ENCODE data around the gene MAP2. TPM values are rescaled to one million over a fixed set of nuclear protein-coding genes. Genes with fewer than 3 reads are reported as not detected.

Gene MAP2
- total and polyA plus RNA-seq, 2 experiments from 2014 or later: 2.9 to 4.4 TPM

- no peak for TF ChIP-seq STAT1 (IDR thresholded peaks at IDR 0.05; ENCODE audit: unreplicated experiment)
- TF ChIP-seq, protein P1, sequence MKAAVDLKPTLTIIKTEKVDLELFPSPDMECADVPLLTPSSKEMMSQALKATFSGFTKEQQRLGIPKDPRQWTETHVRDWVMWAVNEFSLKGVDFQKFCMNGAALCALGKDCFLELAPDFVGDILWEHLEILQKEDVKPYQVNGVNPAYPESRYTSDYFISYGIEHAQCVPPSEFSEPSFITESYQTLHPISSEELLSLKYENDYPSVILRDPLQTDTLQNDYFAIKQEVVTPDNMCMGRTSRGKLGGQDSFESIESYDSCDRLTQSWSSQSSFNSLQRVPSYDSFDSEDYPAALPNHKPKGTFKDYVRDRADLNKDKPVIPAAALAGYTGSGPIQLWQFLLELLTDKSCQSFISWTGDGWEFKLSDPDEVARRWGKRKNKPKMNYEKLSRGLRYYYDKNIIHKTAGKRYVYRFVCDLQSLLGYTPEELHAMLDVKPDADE (IDR thresholded peaks at IDR 0.05): no peak
Observed at GRCh38 chr2:209426432-209426831, 2.6 kb downstream of the MAP2 start (continued).

DNA sequence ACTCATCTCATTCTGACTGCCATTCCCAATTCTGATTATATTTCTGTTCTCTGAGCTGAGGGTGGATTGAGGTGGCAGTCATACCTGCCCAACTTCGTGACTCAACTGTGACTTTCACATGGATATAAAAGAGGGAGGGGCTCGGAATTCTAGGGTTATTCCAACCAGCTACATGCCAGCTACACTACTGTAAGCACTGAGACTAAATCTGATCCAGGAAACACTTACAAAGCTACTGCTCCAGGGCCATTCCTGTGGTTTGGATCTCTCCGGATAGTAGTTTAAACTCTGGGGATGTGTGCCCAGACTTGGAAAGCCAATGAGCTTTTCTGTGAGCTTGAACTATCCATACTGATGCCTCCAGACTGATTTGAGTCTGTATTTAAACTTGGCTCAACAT, 7.9 kb downstream of the MAP2 start:
- no peaks in the 10 kb centered on the region for H3K27me3 ChIP-seq (ENCODE audit: insufficient read depth)
- ATAC-seq (peak; percentile 42; the same call in 1 of the 3 replicates), DNase-seq (ENCODE audit: low spot score) (no peak)
- no peak overlapping the region for H3K4me2 ChIP-seq
- H3K9me3 Mint-ChIP-seq: no peaks in the 10 kb centered on the region
- H3K36me3 ChIP-seq (ENCODE audit: insufficient read depth): no peaks in the 10 kb centered on the region
- H3K4me1 Mint-ChIP-seq: peaks cover 42% of the 10 kb centered on the region
- H3F3A ChIP-seq (replicated peaks; ENCODE audit: low read depth): no peaks in the 10 kb centered on the region
- no peaks in the 10 kb centered on the region for H3K36me3 Mint-ChIP-seq (ENCODE audit: low read depth)
- no peaks in the 10 kb centered on the region for H3K9me2 ChIP-seq (ENCODE audit: insufficient read depth)
- H3K4me3 ChIP-seq: no peak overlapping the region
- no peak for TF ChIP-seq CTCF (conservative IDR thresholded peaks at IDR 0.05; ENCODE audit: low read depth in 2 of 2)
- H3K4me3 Mint-ChIP-seq: no peak overlapping the region
- H3K79me2 ChIP-seq (replicated peaks; ENCODE audit: insufficient read depth): no peaks in the 10 kb centered on the region
- H3K27ac ChIP-seq (ENCODE audit: low read depth): no peak overlapping the region
- H2AFZ ChIP-seq: no peak overlapping the region
- no peak overlapping the region for H3K27ac Mint-ChIP-seq
- no peaks in the 10 kb centered on the region for H3K27me3 Mint-ChIP-seq (ENCODE audit: insufficient read depth, low read depth, poor library complexity)
- no peaks in the 10 kb centered on the region for H4K20me1 ChIP-seq (replicated peaks; ENCODE audit: insufficient read depth)
- peaks cover 23% of the 10 kb centered on the region for H3K4me1 ChIP-seq (ENCODE audit: insufficient read depth)

GRCh38 chr2:209441541-209441940, 17.7 kb downstream of the MAP2 start:
- no peak for ATAC-seq
- Mint-ChIP-seq H3K4me3 (no peak overlapping the region), H3K4me1 (peaks cover 29% of the 10 kb centered on the region), H3K27ac (peak overlapping the region; percentile 10; the same call in 1 of the 2 replicates), H3K36me3 (ENCODE audit: low read depth) (no peaks in the 10 kb centered on the region), H3K27me3 (ENCODE audit: insufficient read depth, low read depth, poor library complexity) (no peaks in the 10 kb centered on the region), H3K9me3 (no peaks in the 10 kb centered on the region)
- Histone ChIP-seq H4K20me1 (replicated peaks; ENCODE audit: insufficient read depth) (no peaks in the 10 kb centered on the region), H3K4me2 (peak overlapping the region; percentile 37), H3K4me1 (ENCODE audit: insufficient read depth) (peaks cover 8% of the 10 kb centered on the region; the same call in 1 of the 2 replicates), H3K79me2 (replicated peaks; ENCODE audit: insufficient read depth) (no peaks in the 10 kb centered on the region), H3K9me2 (ENCODE audit: insufficient read depth) (no peaks in the 10 kb centered on the region), H3K4me3 (no peak overlapping the region), H3K36me3 (ENCODE audit: insufficient read depth) (no peaks in the 10 kb centered on the region), H2AFZ (no peak overlapping the region), H3K27me3 (ENCODE audit: insufficient read depth) (no peaks in the 10 kb centered on the region), H3F3A (replicated peaks; ENCODE audit: low read depth) (no peaks in the 10 kb centered on the region), H3K27ac (ENCODE audit: low read depth) (no peak overlapping the region)
- no peak for DNase-seq (ENCODE audit: low spot score)
- TF ChIP-seq, protein P2, sequence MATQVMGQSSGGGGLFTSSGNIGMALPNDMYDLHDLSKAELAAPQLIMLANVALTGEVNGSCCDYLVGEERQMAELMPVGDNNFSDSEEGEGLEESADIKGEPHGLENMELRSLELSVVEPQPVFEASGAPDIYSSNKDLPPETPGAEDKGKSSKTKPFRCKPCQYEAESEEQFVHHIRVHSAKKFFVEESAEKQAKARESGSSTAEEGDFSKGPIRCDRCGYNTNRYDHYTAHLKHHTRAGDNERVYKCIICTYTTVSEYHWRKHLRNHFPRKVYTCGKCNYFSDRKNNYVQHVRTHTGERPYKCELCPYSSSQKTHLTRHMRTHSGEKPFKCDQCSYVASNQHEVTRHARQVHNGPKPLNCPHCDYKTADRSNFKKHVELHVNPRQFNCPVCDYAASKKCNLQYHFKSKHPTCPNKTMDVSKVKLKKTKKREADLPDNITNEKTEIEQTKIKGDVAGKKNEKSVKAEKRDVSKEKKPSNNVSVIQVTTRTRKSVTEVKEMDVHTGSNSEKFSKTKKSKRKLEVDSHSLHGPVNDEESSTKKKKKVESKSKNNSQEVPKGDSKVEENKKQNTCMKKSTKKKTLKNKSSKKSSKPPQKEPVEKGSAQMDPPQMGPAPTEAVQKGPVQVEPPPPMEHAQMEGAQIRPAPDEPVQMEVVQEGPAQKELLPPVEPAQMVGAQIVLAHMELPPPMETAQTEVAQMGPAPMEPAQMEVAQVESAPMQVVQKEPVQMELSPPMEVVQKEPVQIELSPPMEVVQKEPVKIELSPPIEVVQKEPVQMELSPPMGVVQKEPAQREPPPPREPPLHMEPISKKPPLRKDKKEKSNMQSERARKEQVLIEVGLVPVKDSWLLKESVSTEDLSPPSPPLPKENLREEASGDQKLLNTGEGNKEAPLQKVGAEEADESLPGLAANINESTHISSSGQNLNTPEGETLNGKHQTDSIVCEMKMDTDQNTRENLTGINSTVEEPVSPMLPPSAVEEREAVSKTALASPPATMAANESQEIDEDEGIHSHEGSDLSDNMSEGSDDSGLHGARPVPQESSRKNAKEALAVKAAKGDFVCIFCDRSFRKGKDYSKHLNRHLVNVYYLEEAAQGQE (IDR thresholded peaks at IDR 0.05; ENCODE audit: unreplicated experiment): no peak
- TF ChIP-seq, protein P1 (IDR thresholded peaks at IDR 0.05): no peak
- no peak for TF ChIP-seq EZH2 (IDR thresholded peaks at IDR 0.05; ENCODE audit: low read depth, unreplicated experiment)

Data from GM23338 (cell line).